GM12878 (cell line): ENCODE results near the gene VAV2.

Source experiments
- HDGF ChIP-seq: fragments of 450-650 bp; IDR thresholded peaks from 2 replicates; pipeline ENCODE4 v1.6.1; 2016; ENCODE audit warnings: antibody characterized with exemption
- TF ChIP-seq, protein P1 (sequence below), 3 experiments: IDR thresholded peaks in 2 of 3; conservative IDR thresholded peaks in 1 of 3; 2 replicates each; pipeline ENCODE4 v1.5.1; 2011; ENCODE audit warnings: low read depth in 3 of 3, low read length in 3 of 3, mild to moderate bottlenecking in 3 of 3, control low read depth in 2 of 3, moderate library complexity in 2 of 3, inconsistent platforms in 1 of 3, mixed read lengths in 1 of 3; ENCODE audit not compliant: control insufficient read depth in 2 of 3, insufficient read depth in 1 of 3; ENCODE audit errors: extremely low read depth in 1 of 3

GRCh38 chr9:133771486-133772482, 220.3 kb downstream of the VAV2 start:
- TF ChIP-seq HDGF = no peak
- TF ChIP-seq, protein P1, sequence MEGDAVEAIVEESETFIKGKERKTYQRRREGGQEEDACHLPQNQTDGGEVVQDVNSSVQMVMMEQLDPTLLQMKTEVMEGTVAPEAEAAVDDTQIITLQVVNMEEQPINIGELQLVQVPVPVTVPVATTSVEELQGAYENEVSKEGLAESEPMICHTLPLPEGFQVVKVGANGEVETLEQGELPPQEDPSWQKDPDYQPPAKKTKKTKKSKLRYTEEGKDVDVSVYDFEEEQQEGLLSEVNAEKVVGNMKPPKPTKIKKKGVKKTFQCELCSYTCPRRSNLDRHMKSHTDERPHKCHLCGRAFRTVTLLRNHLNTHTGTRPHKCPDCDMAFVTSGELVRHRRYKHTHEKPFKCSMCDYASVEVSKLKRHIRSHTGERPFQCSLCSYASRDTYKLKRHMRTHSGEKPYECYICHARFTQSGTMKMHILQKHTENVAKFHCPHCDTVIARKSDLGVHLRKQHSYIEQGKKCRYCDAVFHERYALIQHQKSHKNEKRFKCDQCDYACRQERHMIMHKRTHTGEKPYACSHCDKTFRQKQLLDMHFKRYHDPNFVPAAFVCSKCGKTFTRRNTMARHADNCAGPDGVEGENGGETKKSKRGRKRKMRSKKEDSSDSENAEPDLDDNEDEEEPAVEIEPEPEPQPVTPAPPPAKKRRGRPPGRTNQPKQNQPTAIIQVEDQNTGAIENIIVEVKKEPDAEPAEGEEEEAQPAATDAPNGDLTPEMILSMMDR (IDR thresholded peaks at IDR 0.05 in 2 of 3, conservative IDR thresholded peaks at IDR 0.05 in 1 of 3; ENCODE audit: control insufficient read depth in 2 of 3, extremely low read depth in 1 of 3, insufficient read depth in 1 of 3, low read depth in 3 of 3, low read length in 3 of 3) = no peak
